ENCODE data around the gene CHD3. TPM values are rescaled to one million over a fixed set of nuclear protein-coding genes. Genes with fewer than 3 reads are reported as not detected.
A peak's percentile ranks its signal among the peaks of the same experiment; 100 is the strongest.

CHD3 gene
- total and polyA plus RNA-seq, 2 donors (not counting 3 experiments of a cell fraction or from before 2014, with no cell fraction given) = 102 to 185 TPM

GRCh38 chr17:7844292-7845154 is 44.1 kb upstream of the CHD3 start:
- dilution Hi-C loops (cut with MboI; ENCODE audit: extremely low pct_ligation_motif_present, low sequenced_read_pairs) = no loop called here
- Histone ChIP-seq H3K27me3 (ENCODE audit: control insufficient read depth in 2 of 2, insufficient read depth in 2 of 2, low read length in 2 of 2) (no peaks in the 10 kb centered on the region), H3K4me3 (replicated peaks in 1 of 3; ENCODE audit: insufficient read depth in 1 of 3, low read depth in 1 of 3, low read length in 3 of 3) (peak overlapping the region; percentile 45 to 71 (median 60)), H3K27ac (ENCODE audit: insufficient read depth, low read depth, low read length) (peak overlapping the region; percentile 99), H3K9me3 (replicated peaks; ENCODE audit: control insufficient read depth, insufficient read depth, low read length) (no peaks in the 10 kb centered on the region), H3K9me1 (replicated peaks; ENCODE audit: control insufficient read depth, extremely low read depth, insufficient read depth, low read length) (no peaks in the 10 kb centered on the region), H3K4me1 (ENCODE audit: control insufficient read depth, extremely low read depth, insufficient read depth, low read length) (peaks cover 14% of the 10 kb centered on the region), H2AFZ (ENCODE audit: low read depth, low read length) (no peak overlapping the region), H3K79me2 (ENCODE audit: control insufficient read depth, insufficient read depth, low read length) (peaks cover 10% of the 10 kb centered on the region), H3K9ac (replicated peaks; ENCODE audit: extremely low read depth, insufficient read depth, low read length) (peak overlapping the region; percentile 99), H3K36me3 (ENCODE audit: control insufficient read depth in 2 of 2, extremely low read depth in 1 of 2, insufficient read depth in 2 of 2, low read length in 2 of 2) (peaks cover 3 to 22% of the 10 kb centered on the region in 2 experiments), H3K4me2 (ENCODE audit: insufficient read depth, low read length) (peak overlapping the region; percentile 80), H4K20me1 (replicated peaks; ENCODE audit: control insufficient read depth, extremely low read depth, insufficient read depth, low read length) (no peaks in the 10 kb centered on the region)
- TF ChIP-seq POLR2A (IDR thresholded peaks at IDR 0.05; ENCODE audit: low read depth, low read length) (peak; percentile 52), POLR2AphosphoS5 (IDR thresholded peaks at IDR 0.05; ENCODE audit: insufficient read depth, low read depth, low read length) (peak; percentile 39), MYC (IDR thresholded peaks at IDR 0.05; ENCODE audit: low read depth, low read length) (no peak)
- FAIRE-seq (peak; percentile 99), DNase-seq (ENCODE audit: low read depth, low spot score) (peak; percentile 92)
- ChIA-PET POLR2A (interaction anchor here (1.2 to 1.5 kb wide), 3 partner anchors 9 to 13 kb away, joined by 4 to 8 read pairs (median 6); partner anchors contain the start of genes CYB5D1 and NAA38), CTCF (interaction anchor here (0.9 to 2.4 kb wide), 9 partner anchors 9 to 256 kb away, joined by 3 to 32 read pairs (median 4); partner anchors contain the start of genes KDM6B and NAA38)
- TSS peak; percentile 1 for BruUV-seq (replicated peaks)
- intact Hi-C loops (cut with micrococcal nuclease) = loop anchor here (1.0 to 10.0 kb wide), 5 partner anchors 9 to 278 kb away; partner anchors contain the start of genes FXR2, HES7, NAA38 and TP53

- Histone ChIP-seq H3K9ac (replicated peaks; ENCODE audit: extremely low read depth, insufficient read depth, low read length) (peak overlapping the region; percentile 99), H3K4me2 (ENCODE audit: insufficient read depth, low read length) (peak overlapping the region; percentile 80), H3K79me2 (ENCODE audit: control insufficient read depth, insufficient read depth, low read length) (peaks cover 10% of the 10 kb centered on the region), H3K9me3 (replicated peaks; ENCODE audit: control insufficient read depth, insufficient read depth, low read length) (no peaks in the 10 kb centered on the region), H3K36me3 (ENCODE audit: control insufficient read depth in 2 of 2, extremely low read depth in 1 of 2, insufficient read depth in 2 of 2, low read length in 2 of 2) (peaks cover 6 to 28% of the 10 kb centered on the region in 2 experiments), H3K4me3 (replicated peaks in 1 of 3; ENCODE audit: insufficient read depth in 1 of 3, low read depth in 1 of 3, low read length in 3 of 3) (no peak overlapping the region), H3K27ac (ENCODE audit: insufficient read depth, low read depth, low read length) (peak overlapping the region; percentile 99), H4K20me1 (replicated peaks; ENCODE audit: control insufficient read depth, extremely low read depth, insufficient read depth, low read length) (no peaks in the 10 kb centered on the region), H3K9me1 (replicated peaks; ENCODE audit: control insufficient read depth, extremely low read depth, insufficient read depth, low read length) (no peaks in the 10 kb centered on the region), H3K4me1 (ENCODE audit: control insufficient read depth, extremely low read depth, insufficient read depth, low read length) (peaks cover 14% of the 10 kb centered on the region), H2AFZ (ENCODE audit: low read depth, low read length) (no peak overlapping the region), H3K27me3 (ENCODE audit: control insufficient read depth in 2 of 2, insufficient read depth in 2 of 2, low read length in 2 of 2) (no peaks in the 10 kb centered on the region)
- DNase-seq (ENCODE audit: low read depth, low spot score) = no peak
- ChIA-PET CTCF (interaction anchor here (0.9 to 2.4 kb wide), 9 partner anchors 8 to 256 kb away, joined by 3 to 32 read pairs (median 4); partner anchors contain the start of genes KDM6B and NAA38), POLR2A (interaction anchor here (1.2 to 1.5 kb wide), 3 partner anchors 10 to 12 kb away, joined by 4 to 8 read pairs (median 6); partner anchors contain the start of genes CYB5D1 and NAA38)
- no peak for TF ChIP-seq FOS (IDR thresholded peaks at IDR 0.05; ENCODE audit: borderline replicate concordance, insufficient read depth, low read length)
- TF ChIP-seq GATA2 (IDR thresholded peaks at IDR 0.05; ENCODE audit: insufficient read depth, insufficient read length, low read depth, low read length) = no peak
- no peak for TF ChIP-seq JUN (IDR thresholded peaks at IDR 0.05; ENCODE audit: borderline replicate concordance, insufficient read depth, insufficient read length, low read depth)
- TF ChIP-seq MAX (IDR thresholded peaks at IDR 0.05; ENCODE audit: insufficient read depth, insufficient read length) = no peak
- no peak for TF ChIP-seq POLR2AphosphoS5 (IDR thresholded peaks at IDR 0.05; ENCODE audit: insufficient read depth, low read depth, low read length)
- no peak for TF ChIP-seq EZH2 (IDR thresholded peaks at IDR 0.05; ENCODE audit: borderline replicate concordance, low read depth, low read length, severe bottlenecking)
- no peak for TF ChIP-seq MYC (IDR thresholded peaks at IDR 0.05; ENCODE audit: low read depth, low read length)
- no peak for TF ChIP-seq POLR2A (IDR thresholded peaks at IDR 0.05; ENCODE audit: low read depth, low read length)
- BruUV-seq (replicated peaks) = no TSS peak
- dilution Hi-C loops (cut with MboI; ENCODE audit: extremely low pct_ligation_motif_present, low sequenced_read_pairs) = no loop called here
- intact Hi-C loops (cut with micrococcal nuclease) = loop anchor here (10.0 kb wide), 1 partner anchor 231 kb away; the partner anchor contains the start of gene FXR2
- FAIRE-seq = no peak
These were observed 43.1 kb upstream of the CHD3 start for GRCh38 chr17:7845359-7846062.
